ENCODE measurements around the gene DDB1. TPM values are rescaled to one million over a fixed set of nuclear protein-coding genes. Genes with fewer than 3 reads are reported as not detected.

DDB1 gene
- total and polyA plus RNA-seq, 2 of the 13 experiments (the other 11 are each of a cell fraction or from before 2014, with no cell fraction given): 217 to 266 TPM

GRCh38 chr11:61281581-61282250 lies 51.2 kb downstream of the DDB1 start:
- 0 out of 2 replicates have a peak, but pooled peaks cover 5% of the 10 kb centered on the region for H4K20me1 ChIP-seq (ENCODE audit: insufficient read depth, low read length)
- ChIA-PET CTCF (ENCODE audit: low intra/inter-chr PET ratio, low total read pairs) (no interaction called here), POLR2A (interaction anchor here (0.9 to 1.4 kb wide), 4 partner anchors 12 to 111 kb away, joined by 3 to 4 read pairs (median 3); partner anchors contain the start of genes TMEM216 and VWCE)
- intact Hi-C loops (cut with micrococcal nuclease; ENCODE audit: unreplicated experiment) (no loop called here), in situ Hi-C loops (cut with HindIII; ENCODE audit: extremely low pct_ligation_motif_present, low pct_unique_long_range_greater_than_20kb) (no loop called here)
- no peak overlapping the region for H3K9ac ChIP-seq (ENCODE audit: insufficient read depth, low read depth, low read length)
- 93% methylated on average over 31 of the region's 35 CpGs for WGBS (ENCODE audit: low lambda C conversion rate)
- BruUV-seq (replicated peaks): no TSS peak
- no peaks in the 10 kb centered on the region for H3K27me3 ChIP-seq (ENCODE audit: control insufficient read depth in 1 of 2, insufficient read depth in 2 of 2, low read length in 2 of 2)
- H3K4me1 ChIP-seq (ENCODE audit: insufficient read depth, low read length): no peaks in the 10 kb centered on the region
- FAIRE-seq (no peak), ATAC-seq (peak; percentile 45), DNase-seq (ENCODE audit: low spot score) (no peak)
- H3K36me3 ChIP-seq (replicated peaks in 1 of 2; ENCODE audit: control insufficient read depth in 1 of 2, insufficient read depth in 2 of 2, low read length in 2 of 2): peaks cover 55 to 88% of the 10 kb centered on the region in 2 experiments
- no peaks in the 10 kb centered on the region for H3K79me2 ChIP-seq (ENCODE audit: insufficient read depth, low read length)
- no peaks in the 10 kb centered on the region for H3K9me3 ChIP-seq (ENCODE audit: low read length)
- no peak overlapping the region for H3K4me3 ChIP-seq (replicated peaks in 1 of 3; ENCODE audit: insufficient read depth in 1 of 3, low read depth in 2 of 3, low read length in 3 of 3)
- no peak overlapping the region for H3K27ac ChIP-seq (ENCODE audit: extremely low read length, insufficient read depth, low read length)
- H2AFZ ChIP-seq (ENCODE audit: low read length): no peak overlapping the region
- H3K4me2 ChIP-seq (ENCODE audit: low read depth, low read length): no peak overlapping the region
- TF ChIP-seq MYC (CRISPR knock-in tag; IDR thresholded peaks at IDR 0.05; ENCODE audit: borderline replicate concordance): no peak
- no peak for TF ChIP-seq ZNF703 (CRISPR knock-in tag; IDR thresholded peaks at IDR 0.05; ENCODE audit: borderline replicate concordance)
- 0 out of 2 replicates have a peak, but pooled peaks have one; percentile 31 for TF ChIP-seq ZNF740 (CRISPR knock-in tag; IDR thresholded peaks at IDR 0.05)
- TF ChIP-seq ZNF12 (CRISPR knock-in tag; IDR thresholded peaks at IDR 0.05): no peak
- 0 out of 2 replicates have a peak, but pooled peaks have one; percentile 47 for TF ChIP-seq RBFOX2 (IDR thresholded peaks at IDR 0.05; ENCODE audit: low read depth, low read length)
- TF ChIP-seq ZBTB38 (CRISPR knock-in tag; IDR thresholded peaks at IDR 0.05): 0 out of 2 replicates have a peak, but pooled peaks have one; percentile 44
- no peak for TF ChIP-seq ZNF260 (CRISPR knock-in tag; IDR thresholded peaks at IDR 0.05; ENCODE audit: borderline replicate concordance, low read depth)
- TF ChIP-seq SSRP1 (CRISPR knock-in tag; IDR thresholded peaks at IDR 0.05): no peak
- no peak for TF ChIP-seq ARID4A (CRISPR knock-in tag; IDR thresholded peaks at IDR 0.05; ENCODE audit: borderline replicate concordance)
- no peak for TF ChIP-seq DMAP1 (CRISPR knock-in tag; IDR thresholded peaks at IDR 0.05)
- no peak for TF ChIP-seq ZNF326 (CRISPR knock-in tag; IDR thresholded peaks at IDR 0.05; ENCODE audit: borderline replicate concordance)
- peak; percentile 94 for TF ChIP-seq ZBTB33 (CRISPR knock-in tag; IDR thresholded peaks at IDR 0.05)
- no peak for TF ChIP-seq NCOR1 (IDR thresholded peaks at IDR 0.05; ENCODE audit: borderline replicate concordance, low read length)
- no peak for TF ChIP-seq ZNF207 (IDR thresholded peaks at IDR 0.05; ENCODE audit: borderline replicate concordance)
- TF ChIP-seq FOSL2 (CRISPR knock-in tag; IDR thresholded peaks at IDR 0.05): no peak
- no peak for TF ChIP-seq NFKBIZ (CRISPR knock-in tag; IDR thresholded peaks at IDR 0.05)
- no peak for TF ChIP-seq TCF7 (IDR thresholded peaks at IDR 0.05; ENCODE audit: low read depth)
- TF ChIP-seq RBAK (CRISPR knock-in tag; IDR thresholded peaks at IDR 0.05): no peak
